ENCODE measurements around the gene RRP8.

RRP8 gene

DNA sequence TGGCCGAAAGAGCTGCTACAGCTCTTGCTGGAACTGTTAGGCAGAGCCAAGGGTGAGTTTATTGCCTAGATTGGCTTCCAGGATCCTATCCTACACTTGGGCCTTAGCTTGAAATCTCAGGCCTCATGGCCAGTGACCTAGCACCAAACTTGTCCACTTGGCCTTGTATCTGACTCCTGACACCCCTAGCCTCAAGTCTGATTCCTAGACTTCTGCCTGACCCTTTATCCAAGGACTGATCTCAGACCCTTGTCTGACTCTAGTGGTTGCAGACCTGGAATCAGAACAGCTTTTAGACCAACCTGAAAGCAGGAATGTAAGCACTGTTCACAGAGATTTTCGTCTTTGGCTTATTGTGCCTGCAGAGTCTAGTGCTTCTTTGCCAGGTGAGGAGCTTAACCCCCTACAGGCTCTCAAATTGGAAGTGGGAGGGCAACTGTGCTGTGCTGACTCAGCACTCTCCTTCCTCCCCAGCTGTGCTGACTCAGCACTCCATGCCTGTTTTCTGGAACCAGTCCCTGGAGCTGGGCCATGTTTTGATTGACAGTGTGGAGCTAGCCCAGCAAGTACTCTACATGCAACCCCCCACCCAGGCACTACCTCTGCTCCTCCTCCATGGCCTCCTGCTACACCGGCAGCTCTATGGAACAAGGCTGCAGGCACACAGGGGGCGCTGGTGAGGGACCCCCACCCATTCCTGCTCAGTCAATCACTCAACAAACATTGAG is 35.1 kb downstream of the RRP8 start:
- Histone ChIP-seq H3K36me3 (replicated peaks; ENCODE audit: low read depth, low read length) (no peaks in the 10 kb centered on the region), H4K20me1 (ENCODE audit: insufficient read depth, low read length) (no peaks in the 10 kb centered on the region), H3K4me2 (ENCODE audit: low read length) (no peak overlapping the region), H3K27ac (ENCODE audit: low read length) (no peak overlapping the region), H3K27me3 (ENCODE audit: low read depth, low read length) (no peaks in the 10 kb centered on the region), H3K4me3 (ENCODE audit: low read length) (no peak overlapping the region), H3K4me1 (ENCODE audit: low read length) (no peaks in the 10 kb centered on the region), H3K9ac (ENCODE audit: low read length) (no peak overlapping the region), H2AFZ (ENCODE audit: low read depth, low read length) (no peak overlapping the region), H3K79me2 (ENCODE audit: low read length) (no peaks in the 10 kb centered on the region), H3K9me3 (ENCODE audit: insufficient read depth, low read length) (no peaks in the 10 kb centered on the region)
- TF ChIP-seq EZH2phosphoT487 (IDR thresholded peaks at IDR 0.05; ENCODE audit: low read depth) = no peak
- TF ChIP-seq, protein P1, sequence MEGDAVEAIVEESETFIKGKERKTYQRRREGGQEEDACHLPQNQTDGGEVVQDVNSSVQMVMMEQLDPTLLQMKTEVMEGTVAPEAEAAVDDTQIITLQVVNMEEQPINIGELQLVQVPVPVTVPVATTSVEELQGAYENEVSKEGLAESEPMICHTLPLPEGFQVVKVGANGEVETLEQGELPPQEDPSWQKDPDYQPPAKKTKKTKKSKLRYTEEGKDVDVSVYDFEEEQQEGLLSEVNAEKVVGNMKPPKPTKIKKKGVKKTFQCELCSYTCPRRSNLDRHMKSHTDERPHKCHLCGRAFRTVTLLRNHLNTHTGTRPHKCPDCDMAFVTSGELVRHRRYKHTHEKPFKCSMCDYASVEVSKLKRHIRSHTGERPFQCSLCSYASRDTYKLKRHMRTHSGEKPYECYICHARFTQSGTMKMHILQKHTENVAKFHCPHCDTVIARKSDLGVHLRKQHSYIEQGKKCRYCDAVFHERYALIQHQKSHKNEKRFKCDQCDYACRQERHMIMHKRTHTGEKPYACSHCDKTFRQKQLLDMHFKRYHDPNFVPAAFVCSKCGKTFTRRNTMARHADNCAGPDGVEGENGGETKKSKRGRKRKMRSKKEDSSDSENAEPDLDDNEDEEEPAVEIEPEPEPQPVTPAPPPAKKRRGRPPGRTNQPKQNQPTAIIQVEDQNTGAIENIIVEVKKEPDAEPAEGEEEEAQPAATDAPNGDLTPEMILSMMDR (IDR thresholded peaks at IDR 0.05; ENCODE audit: low read depth, low read length) = peak; percentile 23; the same call in 1 of the 2 replicates

- no peaks in the 10 kb centered on the region for H3K79me2 ChIP-seq (ENCODE audit: low read length)
- H3K9me3 ChIP-seq (ENCODE audit: insufficient read depth, low read length) = no peaks in the 10 kb centered on the region
- H3K4me3 ChIP-seq (ENCODE audit: low read length) = no peak overlapping the region
- H3K4me1 ChIP-seq (ENCODE audit: low read length) = no peaks in the 10 kb centered on the region
- no peak overlapping the region for H3K4me2 ChIP-seq (ENCODE audit: low read length)
- no peak overlapping the region for H3K9ac ChIP-seq (ENCODE audit: low read length)
- no peak overlapping the region for H3K27ac ChIP-seq (ENCODE audit: low read length)
- no peak for TF ChIP-seq EZH2phosphoT487 (IDR thresholded peaks at IDR 0.05; ENCODE audit: low read depth)
- TF ChIP-seq, protein P1 (IDR thresholded peaks at IDR 0.05; ENCODE audit: low read depth, low read length) = no peak
- H4K20me1 ChIP-seq (ENCODE audit: insufficient read depth, low read length) = no peaks in the 10 kb centered on the region
- no peak overlapping the region for H2AFZ ChIP-seq (ENCODE audit: low read depth, low read length)
- no peaks in the 10 kb centered on the region for H3K27me3 ChIP-seq (ENCODE audit: low read depth, low read length)
- no peaks in the 10 kb centered on the region for H3K36me3 ChIP-seq (replicated peaks; ENCODE audit: low read depth, low read length)
Observed at GRCh38 chr11:6567371-6567745, 36.1 kb downstream of the RRP8 start.

- no peaks in the 10 kb centered on the region for H4K20me1 ChIP-seq (ENCODE audit: insufficient read depth, low read length)
- H3K36me3 ChIP-seq (replicated peaks; ENCODE audit: low read depth, low read length) = no peaks in the 10 kb centered on the region
- no peak overlapping the region for H3K9ac ChIP-seq (ENCODE audit: low read length)
- H3K4me3 ChIP-seq (ENCODE audit: low read length) = no peak overlapping the region
- no peaks in the 10 kb centered on the region for H3K79me2 ChIP-seq (ENCODE audit: low read length)
- H3K27ac ChIP-seq (ENCODE audit: low read length) = no peak overlapping the region
- H3K4me2 ChIP-seq (ENCODE audit: low read length) = no peak overlapping the region
- TF ChIP-seq EZH2phosphoT487 (IDR thresholded peaks at IDR 0.05; ENCODE audit: low read depth) = no peak
- TF ChIP-seq, protein P1 (IDR thresholded peaks at IDR 0.05; ENCODE audit: low read depth, low read length) = no peak
- H3K27me3 ChIP-seq (ENCODE audit: low read depth, low read length) = no peaks in the 10 kb centered on the region
- H3K9me3 ChIP-seq (ENCODE audit: insufficient read depth, low read length) = no peaks in the 10 kb centered on the region
- no peaks in the 10 kb centered on the region for H3K4me1 ChIP-seq (ENCODE audit: low read length)
- H2AFZ ChIP-seq (ENCODE audit: low read depth, low read length) = no peak overlapping the region
Observed at GRCh38 chr11:6566704-6567370, 36.6 kb downstream of the RRP8 start.

GRCh38 chr11:6565988-6566703 is 37.3 kb downstream of the RRP8 start:
- Histone ChIP-seq H4K20me1 (ENCODE audit: insufficient read depth, low read length) (no peaks in the 10 kb centered on the region), H3K27ac (ENCODE audit: low read length) (no peak overlapping the region), H2AFZ (ENCODE audit: low read depth, low read length) (no peak overlapping the region), H3K4me1 (ENCODE audit: low read length) (no peaks in the 10 kb centered on the region), H3K4me2 (ENCODE audit: low read length) (no peak overlapping the region), H3K79me2 (ENCODE audit: low read length) (no peaks in the 10 kb centered on the region), H3K27me3 (ENCODE audit: low read depth, low read length) (no peaks in the 10 kb centered on the region), H3K36me3 (replicated peaks; ENCODE audit: low read depth, low read length) (no peaks in the 10 kb centered on the region), H3K4me3 (ENCODE audit: low read length) (no peak overlapping the region), H3K9me3 (ENCODE audit: insufficient read depth, low read length) (no peaks in the 10 kb centered on the region), H3K9ac (ENCODE audit: low read length) (no peak overlapping the region)
- TF ChIP-seq, protein P1 (IDR thresholded peaks at IDR 0.05; ENCODE audit: low read depth, low read length) = no peak
- no peak for TF ChIP-seq EZH2phosphoT487 (IDR thresholded peaks at IDR 0.05; ENCODE audit: low read depth)
